HG02840 (cell line): ENCODE results near the gene APOBEC3A.

Source experiments
- ATAC-seq: cut with Tn5 transposase; IDR thresholded peaks from one replicate; pipeline ENCODE4 v1.9.1; 2021; ENCODE audit warnings: mild to moderate bottlenecking, moderate library complexity, moderate number of reproducible peaks; ENCODE audit not compliant: unreplicated experiment, low FRiP score

APOBEC3A gene

DNA sequence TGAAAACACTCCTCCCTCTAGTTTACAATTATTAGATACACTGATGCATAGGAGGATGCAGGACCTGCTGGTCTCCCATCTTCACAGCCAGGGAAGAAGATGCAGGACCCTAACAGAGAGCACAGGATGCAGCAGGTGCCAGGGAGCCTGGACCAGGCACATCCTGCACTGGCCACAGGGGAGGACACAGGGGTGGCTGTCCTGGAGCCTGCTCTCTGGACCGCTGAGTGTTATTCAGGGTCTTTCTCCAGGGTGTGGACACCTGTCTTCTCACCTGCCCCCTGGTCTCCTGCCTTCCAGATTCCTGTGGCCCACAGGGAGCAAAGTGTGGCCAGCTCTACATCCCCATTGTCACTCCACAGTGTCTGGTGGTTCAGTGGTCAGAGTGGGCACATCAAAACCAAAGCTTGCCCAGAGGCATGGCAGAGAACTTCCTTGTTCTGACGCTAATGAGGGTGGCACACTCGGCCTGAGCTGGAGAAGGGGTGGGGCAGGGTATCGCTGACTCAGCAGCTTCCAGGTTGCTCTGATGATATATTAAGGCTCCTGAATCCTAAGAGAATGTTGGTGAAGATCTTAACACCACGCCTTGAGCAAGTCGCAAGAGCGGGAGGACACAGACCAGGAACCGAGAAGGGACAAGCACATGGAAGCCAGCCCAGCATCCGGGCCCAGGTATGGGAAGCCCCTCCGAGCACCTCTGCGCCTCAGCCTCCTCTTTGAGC, at the start of gene APOBEC3A:
Gene APOBEC3A, plus strand, starts transcription at position 564 of the 725 bp plus-strand sequence. Its CDS starts 83 bp downstream, at position 647.
- no peak for ATAC-seq

DNA sequence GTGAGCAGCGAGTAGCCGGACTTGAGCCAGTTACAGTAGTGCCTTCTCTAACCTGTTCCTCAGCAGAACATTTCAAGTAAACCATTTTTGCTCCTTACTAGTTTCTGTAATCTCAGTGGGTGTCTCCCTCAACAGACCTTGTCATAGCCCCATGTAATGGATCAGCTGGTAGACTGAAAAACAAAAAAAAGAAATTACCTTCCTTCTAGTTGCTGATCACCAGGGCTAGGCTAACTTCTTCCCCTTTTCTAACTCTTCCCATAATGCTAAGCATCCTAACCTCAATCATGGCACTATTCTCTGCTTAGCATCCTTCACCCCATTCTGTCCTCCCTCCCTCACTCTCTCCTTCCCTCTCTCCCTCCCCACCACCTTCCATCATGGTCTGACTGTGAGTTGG, 49.6 kb upstream of the APOBEC3A start:
- ATAC-seq = no peak

DNA sequence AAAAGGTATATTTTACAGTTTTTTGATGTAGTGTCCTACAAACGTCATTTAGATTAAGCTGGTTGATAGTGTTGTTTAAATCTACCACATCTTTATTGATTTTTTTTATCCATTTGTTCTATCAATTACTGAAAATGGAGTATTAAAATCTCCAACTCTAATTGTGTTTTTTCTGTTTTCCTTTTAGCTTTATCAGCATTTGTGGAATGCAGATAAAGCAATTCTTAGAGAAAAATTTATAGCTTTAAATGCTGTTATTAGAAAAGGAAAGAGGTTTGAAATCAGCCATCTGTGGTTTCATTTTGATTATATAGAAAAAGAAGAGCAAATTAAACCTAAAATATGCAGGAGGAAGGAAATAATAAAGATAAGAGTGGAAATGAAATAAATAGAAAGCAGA, 46.0 kb upstream of the APOBEC3A start:
- no peak for ATAC-seq

DNA sequence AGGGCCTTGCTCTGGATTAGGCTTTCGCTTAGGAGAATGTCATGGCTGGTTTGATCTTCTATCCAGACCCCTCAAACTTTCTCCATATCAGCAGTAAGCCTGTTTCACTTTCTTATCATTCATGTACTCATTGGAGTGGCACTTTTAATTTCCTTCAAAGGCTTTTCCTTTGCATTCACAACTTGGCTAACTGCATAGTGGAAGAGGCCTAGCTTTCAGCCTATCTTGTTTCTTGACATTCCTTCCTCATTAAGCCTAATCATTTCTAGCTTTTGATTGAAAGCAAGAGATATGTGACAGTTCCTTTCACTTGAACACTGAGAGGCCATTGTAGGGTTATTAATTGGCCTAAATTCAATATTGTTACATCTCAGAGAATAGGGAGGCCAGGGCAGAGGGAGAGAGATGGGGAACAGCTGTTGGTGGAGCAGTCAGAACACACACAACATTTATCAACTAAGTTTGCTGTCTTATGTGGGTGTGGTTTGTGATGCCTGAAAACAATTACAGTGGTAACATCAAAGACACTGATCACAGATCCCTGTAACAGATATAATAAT, 37.7 kb upstream of the APOBEC3A start:
- ATAC-seq = no peak

DNA sequence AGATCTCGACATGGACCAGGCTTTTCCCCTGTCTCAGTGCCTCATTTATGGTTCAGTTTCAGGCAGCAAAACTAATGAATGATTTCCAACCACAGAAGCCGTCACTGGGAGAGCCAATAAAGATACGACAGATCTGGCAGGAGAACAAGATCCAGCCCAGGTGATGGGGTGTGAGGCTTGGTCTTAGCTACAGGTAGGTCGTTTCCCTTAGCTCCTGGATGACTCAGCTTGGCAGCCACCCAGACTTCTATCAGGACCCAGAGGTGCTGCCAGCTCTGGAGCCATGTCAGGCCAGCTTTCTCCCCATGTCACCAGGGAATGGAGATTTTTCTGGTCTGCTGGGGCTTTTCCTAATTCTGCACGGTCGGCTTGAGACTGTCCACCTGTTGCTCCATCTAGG, 36.3 kb upstream of the APOBEC3A start:
- no peak for ATAC-seq

DNA sequence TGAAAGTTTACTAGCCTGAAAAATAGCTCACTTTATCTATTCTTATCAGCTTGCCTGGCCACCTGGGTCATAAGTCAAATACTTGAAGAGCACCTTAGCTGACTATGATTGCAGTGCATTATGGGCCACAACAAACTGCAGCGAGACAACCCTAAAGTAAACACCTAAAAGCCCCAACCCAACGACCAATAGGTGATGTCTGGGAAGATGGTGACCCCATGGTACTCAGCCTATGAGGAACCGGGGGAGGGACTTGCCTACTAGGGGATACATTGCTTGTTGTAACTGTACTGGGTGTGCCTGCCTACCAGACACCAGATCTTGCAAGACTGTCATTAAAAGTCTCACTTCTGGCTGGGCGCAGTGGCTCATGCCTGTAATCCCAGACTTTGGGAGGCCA, 35.6 kb upstream of the APOBEC3A start:
- no peak for ATAC-seq

DNA sequence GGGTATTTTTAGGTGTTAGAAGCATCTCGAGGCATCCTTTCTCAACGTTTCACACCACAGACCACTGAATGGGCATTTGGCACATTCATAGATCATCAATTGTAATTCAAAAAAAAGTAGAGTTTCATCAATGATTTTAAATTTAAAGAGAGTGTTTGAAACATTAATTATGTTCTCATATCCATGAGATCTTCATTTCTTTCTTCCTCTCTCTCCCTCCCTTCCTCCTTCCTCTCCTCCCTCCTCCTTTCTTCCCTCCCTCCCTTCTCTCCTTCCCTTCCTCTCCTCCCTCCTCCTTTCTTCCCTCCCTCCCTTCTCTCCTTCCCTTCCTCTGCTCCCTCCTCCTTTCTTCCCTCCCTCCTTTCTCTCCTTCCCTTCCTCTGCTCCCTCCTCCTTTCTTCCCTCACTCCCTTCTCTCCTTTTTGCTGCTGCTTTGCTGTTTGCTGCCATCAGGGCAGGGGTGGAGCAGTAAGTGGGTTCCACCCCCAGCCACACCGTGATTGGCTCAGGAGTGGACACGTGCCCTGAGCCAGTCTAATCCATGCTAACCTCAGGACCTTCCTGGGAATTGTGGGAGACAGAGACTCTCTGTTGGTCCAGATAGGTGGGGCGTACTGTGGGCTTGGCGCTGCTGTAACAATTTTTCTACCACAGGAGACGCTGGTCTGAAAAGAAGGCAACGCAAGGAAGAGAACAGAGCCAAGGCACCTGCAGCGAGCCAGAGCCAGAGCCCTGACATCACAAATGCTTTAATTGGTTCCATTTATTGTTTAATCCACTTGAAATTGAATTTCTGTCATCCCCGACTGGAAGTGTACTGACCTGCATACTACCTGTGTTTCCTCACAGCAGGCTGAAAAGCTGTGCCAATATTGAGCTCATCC, 33.7 kb upstream of the APOBEC3A start:
- no peak for ATAC-seq

DNA sequence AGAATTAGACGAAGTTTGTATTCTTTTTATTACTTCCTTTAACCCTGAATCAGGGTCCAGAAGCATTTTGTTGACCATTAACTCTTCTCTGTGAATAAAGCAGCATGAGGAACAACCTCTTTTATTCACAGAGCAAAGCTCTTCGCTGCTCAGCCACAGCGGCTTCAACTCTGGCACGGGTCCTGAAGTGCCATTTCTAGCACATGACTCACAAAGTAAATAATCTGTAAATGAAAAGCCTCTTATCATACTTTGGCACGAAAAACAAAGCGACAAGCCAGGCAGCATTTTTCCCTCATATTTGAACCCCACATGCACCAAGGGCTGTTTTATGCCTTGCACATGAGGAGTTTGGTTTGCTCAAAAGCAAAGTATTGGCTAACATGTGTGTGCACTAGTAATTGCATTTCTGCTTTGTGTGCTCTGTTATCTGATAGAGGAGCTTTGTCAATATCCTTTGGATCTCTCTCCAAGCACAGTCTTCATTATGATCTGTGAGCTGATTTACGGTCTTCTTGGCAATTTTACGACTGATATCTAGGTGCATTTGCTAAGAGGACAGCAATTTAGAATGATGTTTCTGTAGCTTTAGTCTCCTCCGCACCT, 33.0 kb upstream of the APOBEC3A start:
- no peak for ATAC-seq

DNA sequence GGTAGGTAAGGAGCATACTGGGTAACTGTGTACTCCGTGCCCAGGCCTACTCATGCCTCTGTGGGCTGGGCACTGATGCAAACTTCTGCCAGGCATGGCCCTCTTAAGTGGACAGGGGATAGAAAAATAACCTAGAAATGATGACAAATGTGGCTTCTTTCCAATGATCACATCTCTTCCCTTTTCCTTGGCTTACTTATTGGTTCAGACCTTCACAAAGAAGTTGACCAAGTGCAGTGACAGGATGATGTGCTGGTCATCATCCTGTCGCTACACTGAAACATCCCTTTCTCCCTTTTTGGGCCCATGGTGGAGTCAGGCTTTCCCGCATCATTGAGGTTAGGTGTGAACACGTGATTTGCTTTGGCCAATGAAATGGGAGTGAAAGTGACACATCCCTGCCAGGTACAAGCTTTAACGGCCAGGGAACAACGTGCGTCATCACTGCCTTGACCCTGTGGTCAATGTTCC, 31.8 kb upstream of the APOBEC3A start:
- no peak for ATAC-seq

DNA sequence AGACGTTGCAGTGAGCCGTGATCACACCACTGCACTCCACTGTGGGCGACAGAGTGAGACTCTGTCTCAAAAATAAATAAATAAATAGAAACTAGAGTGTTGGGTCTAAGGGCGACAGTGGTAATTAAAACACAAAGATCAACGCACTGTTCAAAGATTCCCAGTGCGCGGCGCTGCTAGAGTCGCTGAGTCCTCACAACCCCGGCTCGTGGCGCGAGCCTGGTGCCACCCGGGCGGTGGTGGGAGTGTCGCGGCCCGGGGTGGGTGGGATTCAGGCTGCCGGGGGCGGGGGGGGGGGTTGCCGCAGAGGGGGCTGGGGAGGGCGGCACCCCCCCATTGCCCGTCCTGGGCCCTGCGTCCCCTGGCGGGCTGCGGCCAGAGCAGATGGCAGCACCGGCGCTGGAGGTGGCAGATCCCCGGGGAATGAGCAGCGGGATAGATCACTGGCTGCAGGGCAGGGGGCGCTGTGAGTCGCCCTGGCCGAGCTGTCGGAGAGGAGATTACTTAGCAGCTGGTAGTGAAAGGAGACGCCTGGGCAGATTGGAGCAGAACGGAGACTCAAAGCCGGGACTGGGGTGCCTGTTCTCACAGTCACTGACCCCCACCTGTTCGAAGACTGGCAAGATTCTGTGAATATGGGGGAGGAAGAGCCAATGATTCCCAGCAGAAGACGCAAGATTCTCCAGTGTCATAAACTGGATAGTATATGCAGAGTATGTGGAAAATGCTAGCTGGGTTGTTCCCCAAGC, 30.2 kb upstream of the APOBEC3A start:
- ATAC-seq = no peak

DNA sequence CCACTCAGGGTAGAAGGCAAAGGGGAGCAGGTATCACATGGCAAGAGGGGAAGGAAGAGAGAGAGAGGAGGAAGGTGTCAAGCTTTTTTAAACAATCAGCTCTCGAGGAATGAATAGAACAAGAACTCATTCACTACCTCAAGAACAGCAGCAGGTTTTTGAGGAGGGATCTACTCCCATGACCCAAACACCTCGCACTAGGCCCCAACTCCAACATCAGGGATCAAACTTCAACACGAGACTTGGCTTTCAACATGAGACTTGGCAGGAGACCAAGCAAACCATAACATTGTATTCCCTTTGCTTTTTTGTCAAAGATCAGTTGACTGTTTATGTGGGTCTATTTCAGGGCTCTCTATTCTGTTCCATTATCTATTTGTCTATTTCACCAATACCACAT, 26.9 kb upstream of the APOBEC3A start:
- ATAC-seq = no peak

DNA sequence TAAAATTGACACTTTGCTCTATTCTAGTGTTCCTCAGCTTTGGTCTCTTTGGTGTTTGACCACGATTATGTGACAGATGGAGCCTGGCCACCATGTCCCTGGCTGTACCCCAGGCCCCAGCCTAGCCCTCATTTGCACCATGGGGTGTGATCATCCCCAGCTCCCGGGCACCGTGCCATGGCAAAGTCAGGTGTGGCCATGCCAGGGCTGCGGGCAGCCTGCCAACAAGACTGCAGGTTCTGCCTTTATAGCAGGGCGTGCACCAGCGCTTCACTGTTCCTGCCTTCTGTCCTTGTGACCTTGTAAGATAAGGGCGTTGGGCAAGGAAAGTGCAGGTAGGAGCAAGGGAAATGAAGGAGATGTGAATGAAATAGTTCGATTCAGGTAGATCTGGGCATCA, 22.4 kb upstream of the APOBEC3A start:
- no peak for ATAC-seq

DNA sequence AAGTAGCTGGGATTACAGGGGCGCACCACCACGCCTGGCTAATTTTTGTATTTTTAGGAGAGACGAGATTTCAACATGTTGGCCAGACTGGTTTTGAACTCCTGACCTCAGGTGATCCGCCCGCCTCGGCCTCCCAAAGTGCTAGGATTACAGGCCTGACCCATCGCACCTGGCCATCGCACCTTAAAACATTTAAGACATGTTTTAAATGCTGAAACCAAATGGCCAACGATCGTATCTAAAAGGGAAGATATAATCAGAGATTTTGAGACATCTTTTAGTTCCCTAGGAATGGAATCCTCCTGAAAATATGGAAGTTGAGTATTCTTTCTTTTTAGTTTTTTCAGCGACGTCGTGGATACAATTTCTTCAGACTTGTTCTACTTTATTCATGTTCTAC, 21.8 kb upstream of the APOBEC3A start:
- ATAC-seq = no peak

DNA sequence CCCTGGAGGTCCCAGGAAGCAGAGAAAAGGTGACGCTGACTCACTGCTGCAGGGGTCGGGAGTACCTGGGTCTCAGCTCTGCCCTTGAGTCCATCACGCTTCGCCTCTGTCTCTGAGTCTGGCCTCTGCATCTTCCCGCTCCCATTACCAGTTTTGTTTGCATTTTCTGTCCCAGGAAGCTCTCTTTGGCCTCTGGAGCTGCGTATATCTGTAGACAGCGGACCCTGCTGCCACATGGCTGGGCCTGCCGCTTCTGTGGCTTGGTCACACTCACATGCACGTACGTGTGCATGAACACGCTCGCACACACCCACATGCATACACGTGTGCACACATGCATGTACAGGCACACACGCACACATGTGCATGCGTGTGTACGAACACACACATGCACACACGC, 20.8 kb upstream of the APOBEC3A start:
- ATAC-seq = no peak

DNA sequence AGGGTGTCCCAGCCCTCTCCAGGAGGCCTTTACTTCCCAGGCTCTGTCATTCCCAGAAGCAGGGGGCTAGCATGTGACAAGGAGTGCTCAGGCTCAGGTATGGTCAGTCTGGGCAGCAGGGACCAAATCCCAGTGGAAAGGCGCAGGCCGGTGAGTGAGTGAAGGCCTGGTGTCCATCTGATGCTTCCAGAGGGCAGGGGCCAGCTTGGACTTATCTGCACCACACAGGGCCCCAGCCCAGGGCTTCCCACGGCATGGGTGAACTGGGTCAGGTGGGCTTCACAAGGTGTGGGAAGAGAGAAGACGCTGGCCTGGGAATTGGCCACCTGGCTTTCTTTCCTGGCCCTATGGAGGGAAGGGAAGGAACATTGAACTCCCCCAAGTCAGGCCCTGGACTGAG, 20.4 kb upstream of the APOBEC3A start:
- no peak for ATAC-seq

DNA sequence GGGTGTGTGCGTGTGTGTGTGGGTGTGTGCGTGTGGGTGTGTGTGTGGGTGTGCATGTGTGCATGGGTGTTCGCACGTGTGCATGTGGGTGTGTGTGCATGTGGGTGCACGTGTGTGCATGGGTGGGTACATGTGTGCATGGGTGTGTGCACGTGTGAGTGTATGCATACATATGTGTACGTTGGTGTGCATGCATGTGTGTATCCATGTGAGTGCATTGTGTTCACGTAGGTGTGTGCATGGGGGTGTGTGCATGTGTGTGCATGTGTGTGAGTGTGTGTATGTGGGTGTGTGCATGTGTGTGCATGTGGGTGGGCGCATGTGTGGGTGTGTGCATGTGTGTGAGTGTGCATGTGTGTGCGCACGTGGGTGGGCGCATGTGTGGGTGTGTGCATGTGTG, 19.9 kb upstream of the APOBEC3A start:
- no peak for ATAC-seq

DNA sequence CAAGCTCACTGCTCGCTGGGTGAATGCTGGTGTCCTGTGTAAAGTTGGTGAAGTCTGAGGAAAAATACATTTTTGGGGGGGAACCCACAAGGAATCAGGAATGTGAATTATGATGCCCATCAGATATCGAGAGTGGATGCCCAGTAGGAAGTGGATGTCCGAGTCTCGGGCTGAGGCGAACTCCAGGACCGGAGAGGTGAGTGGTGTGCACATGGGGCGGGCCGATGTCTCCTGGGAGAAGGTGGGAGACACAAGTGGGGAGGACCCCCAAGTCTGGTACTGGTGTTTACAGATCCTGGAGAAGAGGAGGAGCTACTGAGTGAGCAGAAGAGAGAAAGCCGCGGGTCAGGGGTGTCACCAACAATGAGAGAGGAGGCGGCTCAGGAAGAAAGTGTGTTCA, 19.2 kb upstream of the APOBEC3A start:
- no peak for ATAC-seq

DNA sequence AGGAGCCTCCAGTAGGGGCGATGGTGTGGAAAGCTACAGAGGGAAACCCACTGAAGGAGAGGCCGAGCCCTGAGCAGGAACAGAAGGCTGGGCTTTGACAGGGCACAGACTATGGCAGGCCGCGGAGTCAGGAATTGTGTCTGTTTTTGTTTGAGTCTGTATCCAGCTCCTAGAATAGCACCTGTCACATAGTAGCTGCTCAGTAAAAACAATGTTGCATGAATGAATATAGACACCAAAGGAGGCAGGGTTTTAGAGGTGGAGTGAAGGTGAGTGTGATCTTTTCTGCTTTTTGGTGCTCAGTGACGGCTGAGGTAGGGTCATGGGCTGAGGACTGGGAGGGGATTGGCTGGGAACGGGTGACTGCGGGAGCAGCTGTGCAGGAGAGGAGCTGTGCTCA, 18.5 kb upstream of the APOBEC3A start:
- ATAC-seq = no peak

DNA sequence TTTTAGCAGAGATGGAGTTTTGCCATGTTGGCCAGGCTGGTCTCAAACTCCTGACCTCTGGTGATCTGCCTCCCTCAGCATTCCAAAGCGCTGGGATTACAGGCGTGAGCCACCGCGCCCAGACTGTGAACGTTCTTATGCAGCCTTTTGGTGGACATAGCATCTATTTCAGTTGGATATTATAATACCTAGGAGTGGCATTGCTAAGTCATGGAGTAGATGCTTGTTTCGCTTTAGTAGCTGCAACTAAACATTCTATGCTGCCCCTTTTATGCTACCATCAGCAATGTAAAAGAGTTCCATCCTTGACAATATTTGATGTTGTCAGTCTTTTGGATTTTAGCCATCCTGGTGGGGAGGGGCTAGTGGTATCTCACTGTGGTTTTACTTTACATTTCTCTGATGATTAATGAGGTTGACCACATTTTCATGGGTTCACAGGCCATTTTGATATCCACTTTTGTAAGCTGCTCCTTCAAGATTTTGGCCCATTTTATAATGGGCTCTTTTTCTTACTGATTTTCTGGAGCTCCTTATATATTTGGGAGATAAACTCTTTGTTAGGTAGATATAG, 16.5 kb upstream of the APOBEC3A start:
- no peak for ATAC-seq

DNA sequence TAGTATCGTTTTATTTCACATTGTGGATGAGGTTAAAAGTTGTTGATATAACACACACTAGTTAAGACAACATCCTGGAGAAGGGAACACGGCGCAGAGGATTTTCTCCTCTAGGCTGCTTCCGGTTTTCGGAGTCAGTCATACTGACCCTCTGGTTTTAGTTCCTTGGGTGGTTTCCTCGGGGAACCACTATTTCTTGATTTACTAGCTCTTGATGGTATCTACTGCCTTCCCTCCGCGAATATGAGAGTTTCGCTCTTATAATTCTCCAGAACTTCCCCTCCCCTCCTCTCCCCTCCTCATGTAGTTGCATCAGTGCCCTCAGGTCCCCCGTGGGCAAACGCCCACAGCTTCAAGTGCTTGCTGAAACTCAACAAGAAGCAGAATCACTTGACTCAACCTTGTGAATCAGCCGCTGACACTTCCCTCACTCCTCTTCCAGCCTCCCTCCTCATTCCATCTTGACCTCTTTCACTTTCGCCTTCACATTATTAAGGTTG, 15.9 kb upstream of the APOBEC3A start:
- peak; percentile 65 for ATAC-seq
